K562 (cell line): Measurements from ENCODE around the gene FDPS. TPM values are rescaled to one million over a fixed set of nuclear protein-coding genes. Genes with fewer than 3 reads are reported as not detected.

Source experiments
- ARID3A ChIP-seq: IDR thresholded peaks from 2 replicates; pipeline ENCODE4 v1.6.1; 2012; ENCODE audit warnings: low read depth, low read length, improper control_type of control experiment, borderline replicate concordance
- SMC3 ChIP-seq: conservative IDR thresholded peaks from 2 replicates; pipeline ENCODE4 v1.6.1; 2011; ENCODE audit warnings: low read depth, low read length, improper control_type of control experiment; ENCODE audit not compliant: insufficient read depth
- TBP ChIP-seq: optimal IDR thresholded peaks from 2 replicates; pipeline ENCODE3; 2011; ENCODE audit warnings: low read depth, low read length, improper control_type of control experiment
- polyA plus RNA-seq, 8 experiments: library from polyadenylated mRNA; depleted of rRNA in 4 of 8; stranded (reverse) in 5 of 8; unstranded in 3 of 8; fragments of >200 nt; fragmentation: Nextera tagmentation in 2 of 8; fragmentation: Illumina TruSeq in 1 of 8; extraction: Ambion mirVana in 2 of 8; extraction: Trizol in 1 of 8; gene quantifications; 2 replicates each; pipeline versions ENCODE4 v1.2.1 to v1.2.3, GENCODE V29; 2011 to 2014; ENCODE audit warnings: inconsistent platforms in 1 of 8, missing spikeins in 1 of 8
- total RNA-seq, 7 experiments: library from RNA; depleted of rRNA in 6 of 7; stranded (reverse); fragments of >200 nt in 6 of 7; fragmentation: Illumina TruSeq in 2 of 7; extraction: Trizol in 2 of 7; gene quantifications; 2 replicates each; pipeline versions ENCODE4 v1.2.1 to v1.2.3, GENCODE V29; 2011 to 2021; ENCODE audit warnings: low replicate concordance in 1 of 7
- TF ChIP-seq, protein P1 (sequence below): fragments of 450-650 bp; IDR thresholded peaks from 2 replicates; pipeline ENCODE4 v1.6.1; 2016; ENCODE audit warnings: mild to moderate bottlenecking, moderate library complexity

The FDPS gene
- total and polyA plus RNA-seq, 9 of the 15 experiments (the other 6 are each of a cell fraction or from before 2014, with no cell fraction given), result 247 to 884 (median 360) TPM

- TF ChIP-seq ARID3A (no peak), TBP (peak; percentile 74), SMC3 (no peak)
- TF ChIP-seq, protein P1, sequence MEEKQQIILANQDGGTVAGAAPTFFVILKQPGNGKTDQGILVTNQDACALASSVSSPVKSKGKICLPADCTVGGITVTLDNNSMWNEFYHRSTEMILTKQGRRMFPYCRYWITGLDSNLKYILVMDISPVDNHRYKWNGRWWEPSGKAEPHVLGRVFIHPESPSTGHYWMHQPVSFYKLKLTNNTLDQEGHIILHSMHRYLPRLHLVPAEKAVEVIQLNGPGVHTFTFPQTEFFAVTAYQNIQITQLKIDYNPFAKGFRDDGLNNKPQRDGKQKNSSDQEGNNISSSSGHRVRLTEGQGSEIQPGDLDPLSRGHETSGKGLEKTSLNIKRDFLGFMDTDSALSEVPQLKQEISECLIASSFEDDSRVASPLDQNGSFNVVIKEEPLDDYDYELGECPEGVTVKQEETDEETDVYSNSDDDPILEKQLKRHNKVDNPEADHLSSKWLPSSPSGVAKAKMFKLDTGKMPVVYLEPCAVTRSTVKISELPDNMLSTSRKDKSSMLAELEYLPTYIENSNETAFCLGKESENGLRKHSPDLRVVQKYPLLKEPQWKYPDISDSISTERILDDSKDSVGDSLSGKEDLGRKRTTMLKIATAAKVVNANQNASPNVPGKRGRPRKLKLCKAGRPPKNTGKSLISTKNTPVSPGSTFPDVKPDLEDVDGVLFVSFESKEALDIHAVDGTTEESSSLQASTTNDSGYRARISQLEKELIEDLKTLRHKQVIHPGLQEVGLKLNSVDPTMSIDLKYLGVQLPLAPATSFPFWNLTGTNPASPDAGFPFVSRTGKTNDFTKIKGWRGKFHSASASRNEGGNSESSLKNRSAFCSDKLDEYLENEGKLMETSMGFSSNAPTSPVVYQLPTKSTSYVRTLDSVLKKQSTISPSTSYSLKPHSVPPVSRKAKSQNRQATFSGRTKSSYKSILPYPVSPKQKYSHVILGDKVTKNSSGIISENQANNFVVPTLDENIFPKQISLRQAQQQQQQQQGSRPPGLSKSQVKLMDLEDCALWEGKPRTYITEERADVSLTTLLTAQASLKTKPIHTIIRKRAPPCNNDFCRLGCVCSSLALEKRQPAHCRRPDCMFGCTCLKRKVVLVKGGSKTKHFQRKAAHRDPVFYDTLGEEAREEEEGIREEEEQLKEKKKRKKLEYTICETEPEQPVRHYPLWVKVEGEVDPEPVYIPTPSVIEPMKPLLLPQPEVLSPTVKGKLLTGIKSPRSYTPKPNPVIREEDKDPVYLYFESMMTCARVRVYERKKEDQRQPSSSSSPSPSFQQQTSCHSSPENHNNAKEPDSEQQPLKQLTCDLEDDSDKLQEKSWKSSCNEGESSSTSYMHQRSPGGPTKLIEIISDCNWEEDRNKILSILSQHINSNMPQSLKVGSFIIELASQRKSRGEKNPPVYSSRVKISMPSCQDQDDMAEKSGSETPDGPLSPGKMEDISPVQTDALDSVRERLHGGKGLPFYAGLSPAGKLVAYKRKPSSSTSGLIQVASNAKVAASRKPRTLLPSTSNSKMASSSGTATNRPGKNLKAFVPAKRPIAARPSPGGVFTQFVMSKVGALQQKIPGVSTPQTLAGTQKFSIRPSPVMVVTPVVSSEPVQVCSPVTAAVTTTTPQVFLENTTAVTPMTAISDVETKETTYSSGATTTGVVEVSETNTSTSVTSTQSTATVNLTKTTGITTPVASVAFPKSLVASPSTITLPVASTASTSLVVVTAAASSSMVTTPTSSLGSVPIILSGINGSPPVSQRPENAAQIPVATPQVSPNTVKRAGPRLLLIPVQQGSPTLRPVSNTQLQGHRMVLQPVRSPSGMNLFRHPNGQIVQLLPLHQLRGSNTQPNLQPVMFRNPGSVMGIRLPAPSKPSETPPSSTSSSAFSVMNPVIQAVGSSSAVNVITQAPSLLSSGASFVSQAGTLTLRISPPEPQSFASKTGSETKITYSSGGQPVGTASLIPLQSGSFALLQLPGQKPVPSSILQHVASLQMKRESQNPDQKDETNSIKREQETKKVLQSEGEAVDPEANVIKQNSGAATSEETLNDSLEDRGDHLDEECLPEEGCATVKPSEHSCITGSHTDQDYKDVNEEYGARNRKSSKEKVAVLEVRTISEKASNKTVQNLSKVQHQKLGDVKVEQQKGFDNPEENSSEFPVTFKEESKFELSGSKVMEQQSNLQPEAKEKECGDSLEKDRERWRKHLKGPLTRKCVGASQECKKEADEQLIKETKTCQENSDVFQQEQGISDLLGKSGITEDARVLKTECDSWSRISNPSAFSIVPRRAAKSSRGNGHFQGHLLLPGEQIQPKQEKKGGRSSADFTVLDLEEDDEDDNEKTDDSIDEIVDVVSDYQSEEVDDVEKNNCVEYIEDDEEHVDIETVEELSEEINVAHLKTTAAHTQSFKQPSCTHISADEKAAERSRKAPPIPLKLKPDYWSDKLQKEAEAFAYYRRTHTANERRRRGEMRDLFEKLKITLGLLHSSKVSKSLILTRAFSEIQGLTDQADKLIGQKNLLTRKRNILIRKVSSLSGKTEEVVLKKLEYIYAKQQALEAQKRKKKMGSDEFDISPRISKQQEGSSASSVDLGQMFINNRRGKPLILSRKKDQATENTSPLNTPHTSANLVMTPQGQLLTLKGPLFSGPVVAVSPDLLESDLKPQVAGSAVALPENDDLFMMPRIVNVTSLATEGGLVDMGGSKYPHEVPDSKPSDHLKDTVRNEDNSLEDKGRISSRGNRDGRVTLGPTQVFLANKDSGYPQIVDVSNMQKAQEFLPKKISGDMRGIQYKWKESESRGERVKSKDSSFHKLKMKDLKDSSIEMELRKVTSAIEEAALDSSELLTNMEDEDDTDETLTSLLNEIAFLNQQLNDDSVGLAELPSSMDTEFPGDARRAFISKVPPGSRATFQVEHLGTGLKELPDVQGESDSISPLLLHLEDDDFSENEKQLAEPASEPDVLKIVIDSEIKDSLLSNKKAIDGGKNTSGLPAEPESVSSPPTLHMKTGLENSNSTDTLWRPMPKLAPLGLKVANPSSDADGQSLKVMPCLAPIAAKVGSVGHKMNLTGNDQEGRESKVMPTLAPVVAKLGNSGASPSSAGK, result no peak
- TF ChIP-seq, all 486 proteins: peak for 56
Measured at GRCh38 chr1:155301342-155301841, 7.3 kb upstream of the FDPS start, which contains the start of gene PKLR (continued).
